IMR-90 (cell line): Measurements from ENCODE around the gene PEAK3. TPM values are rescaled to one million over a fixed set of nuclear protein-coding genes. Genes with fewer than 3 reads are reported as not detected.

Experiments used
- ATAC-seq: fragments of 200-7000 bp; cut with Tn5 transposase; 2 replicates; pipeline ENCODE4 v1.9.1; 2020; ENCODE audit warnings: low read depth, mild to moderate bottlenecking, moderate library complexity
- BruUV-seq: library from RNA; stranded (reverse); fragments of 400-500 nt; replicated peaks from 2 replicates; lab custom pipeline; 2021; lab: Mats Ljungman, UMichigan
- CTCF ChIA-PET: fragments of 300-600 bp; formaldehyde crosslinking; extraction: SDS; loops from one replicate; lab custom pipeline; 2021; ENCODE audit warnings: antibody characterized with exemption; lab: Yijun Ruan, JAX
- POLR2A ChIA-PET: fragments of 300-600 bp; sonication (Branson Sonifier 250); formaldehyde crosslinking; loops from one replicate; lab custom pipeline; 2022; ENCODE audit warnings: antibody characterized with exemption; ENCODE audit not compliant: unreplicated experiment; lab: Charles Lee
- DNase-seq: peaks from one replicate; pipeline ENCODE4 v3.0.0; 2013
- H2AFZ ChIP-seq: replicated peaks from 2 replicates; pipeline ENCODE3; 2013; ENCODE audit warnings: low read length, mild to moderate bottlenecking; ENCODE audit not compliant: poor library complexity
- H2AK5ac ChIP-seq: 2 replicates; pipeline ENCODE4 v1.6.1; 2013; ENCODE audit warnings: low read depth, low read length, inconsistent platforms
- H2AK9ac ChIP-seq: replicated peaks from 2 replicates; pipeline ENCODE3; 2013; ENCODE audit warnings: mild to moderate bottlenecking, low read depth, low read length, moderate library complexity; ENCODE audit not compliant: poor library complexity
- H2BK120ac ChIP-seq: 2 replicates; pipeline ENCODE4 v1.6.1; 2013; ENCODE audit warnings: low read depth, low read length, inconsistent platforms
- H2BK15ac ChIP-seq: 3 replicates; pipeline ENCODE4 v1.6.1; 2013; ENCODE audit warnings: low read depth, low read length, inconsistent platforms
- H2BK20ac ChIP-seq: 2 replicates; pipeline ENCODE4 v1.6.1; 2013; ENCODE audit warnings: low read depth, mild to moderate bottlenecking, inconsistent platforms, low read length, moderate library complexity
- H2BK5ac ChIP-seq: 2 replicates; pipeline ENCODE4 v1.6.1; 2013; ENCODE audit warnings: mild to moderate bottlenecking, low read depth, low read length, inconsistent platforms; ENCODE audit not compliant: poor library complexity, severe bottlenecking
- H3K14ac ChIP-seq: replicated peaks from 2 replicates; pipeline ENCODE4 v1.6.1; 2013; ENCODE audit warnings: low read depth, low read length, inconsistent platforms
- H3K18ac ChIP-seq: 2 replicates; pipeline ENCODE4 v1.6.1; 2013; ENCODE audit warnings: low read depth, low read length, control low read depth
- H3K23ac ChIP-seq: 2 replicates; pipeline ENCODE4 v1.6.1; 2013; ENCODE audit warnings: low read depth, low read length, inconsistent platforms
- H3K27ac ChIP-seq: 2 replicates; pipeline ENCODE4 v1.5.1; 2013; ENCODE audit warnings: mild to moderate bottlenecking, control low read depth, low read length; ENCODE audit not compliant: insufficient read depth
- H3K27me3 ChIP-seq: 2 replicates; pipeline ENCODE4 v1.6.1; 2013; ENCODE audit warnings: low read length; ENCODE audit not compliant: control insufficient read depth, insufficient read depth
- H3K36me3 ChIP-seq: 2 replicates; pipeline ENCODE4 v1.6.1; 2013; ENCODE audit warnings: low read length, mixed read lengths; ENCODE audit not compliant: control insufficient read depth, insufficient read depth
- H3K4ac ChIP-seq: 2 replicates; pipeline ENCODE4 v1.6.1; 2013; ENCODE audit warnings: low read depth, low read length, inconsistent platforms
- H3K4me1 ChIP-seq: 2 replicates; pipeline ENCODE4 v1.6.1; 2013; ENCODE audit warnings: low read length, mixed read lengths; ENCODE audit not compliant: control insufficient read depth, insufficient read depth
- H3K4me2 ChIP-seq: 2 replicates; pipeline ENCODE4 v1.6.1; 2013; ENCODE audit warnings: low read depth, mild to moderate bottlenecking, control low read depth, low read length, moderate library complexity
- H3K4me3 ChIP-seq: 2 replicates; pipeline ENCODE4 v1.5.1; 2013; ENCODE audit warnings: low read depth, mild to moderate bottlenecking, control low read depth, low read length, moderate library complexity; ENCODE audit not compliant: insufficient read depth
- H3K56ac ChIP-seq: 2 replicates; pipeline ENCODE4 v1.6.1; 2013; ENCODE audit warnings: low read length, inconsistent platforms; ENCODE audit not compliant: insufficient read depth; ENCODE audit errors: extremely low read depth
- H3K79me1 ChIP-seq, 2 experiments: 2 replicates each; pipeline ENCODE4 v1.6.1; 2013; ENCODE audit warnings: low read length in 2 of 2, inconsistent platforms in 1 of 2, low read depth in 1 of 2
- H3K9ac ChIP-seq: 2 replicates; pipeline ENCODE4 v1.6.1; 2013; ENCODE audit warnings: low read depth, low read length, control low read depth
- H3K9me1 ChIP-seq: 2 replicates; pipeline ENCODE4 v1.6.1; 2013; ENCODE audit warnings: low read length, inconsistent platforms; ENCODE audit not compliant: insufficient read depth
- H3K9me3 ChIP-seq: 2 replicates; pipeline ENCODE4 v1.6.1; 2013; ENCODE audit warnings: low read length; ENCODE audit not compliant: control insufficient read depth, insufficient read depth
- H4K20me1 ChIP-seq: 2 replicates; pipeline ENCODE4 v1.6.1; 2013; ENCODE audit warnings: low read length, inconsistent platforms; ENCODE audit not compliant: insufficient read depth
- H4K5ac ChIP-seq: 2 replicates; pipeline ENCODE4 v1.6.1; 2013; ENCODE audit warnings: mild to moderate bottlenecking, low read depth, low read length, control low read depth
- H4K8ac ChIP-seq, 2 experiments: 2 replicates each; pipeline ENCODE4 v1.6.1; 2013; ENCODE audit warnings: low read depth in 2 of 2, low read length in 2 of 2, control low read depth in 1 of 2, inconsistent platforms in 1 of 2
- H4K91ac ChIP-seq: 2 replicates; pipeline ENCODE4 v1.6.1; 2013; ENCODE audit warnings: low read depth, low read length, inconsistent platforms; ENCODE audit not compliant: insufficient read depth
- BHLHE40 ChIP-seq: fragments of 150-350 bp; IDR thresholded peaks from 2 replicates; pipeline ENCODE4 v1.6.1; 2016; ENCODE audit warnings: mild to moderate bottlenecking, low read depth, low read length
- CEBPB ChIP-seq: IDR thresholded peaks from 2 replicates; pipeline ENCODE4 v1.6.1; 2012; ENCODE audit warnings: low read depth, low read length, improper control_type of control experiment
- CHD1 ChIP-seq: IDR thresholded peaks from 2 replicates; pipeline ENCODE4 v1.6.1; 2012; ENCODE audit warnings: low read depth, low read length, improper control_type of control experiment
- MAFK ChIP-seq: IDR thresholded peaks from 2 replicates; pipeline ENCODE4 v1.6.1; 2012; ENCODE audit warnings: low read depth, low read length, improper control_type of control experiment
- NFE2L2 ChIP-seq: fragments of 150-350 bp; IDR thresholded peaks from 2 replicates; pipeline ENCODE4 v1.6.1; 2016; ENCODE audit warnings: low read depth, mild to moderate bottlenecking, low read length
- RCOR1 ChIP-seq: IDR thresholded peaks from 2 replicates; pipeline ENCODE4 v1.6.1; 2012; ENCODE audit warnings: mild to moderate bottlenecking, low read length, improper control_type of control experiment; ENCODE audit not compliant: insufficient replicate concordance
- RFX5 ChIP-seq: IDR thresholded peaks from 2 replicates; pipeline ENCODE4 v1.8.0; 2012; ENCODE audit warnings: low read depth, mild to moderate bottlenecking, low read length, moderate library complexity
- SMC3 ChIP-seq: fragments of 150-350 bp; IDR thresholded peaks from 2 replicates; pipeline ENCODE4 v1.6.1; 2016; ENCODE audit warnings: low read depth, mild to moderate bottlenecking, antibody characterized with exemption, low read length, moderate library complexity
- WGBS, 2 experiments: methylation state at CpG; one replicate each; pipeline versions ENCODE4 v1.1.5 to v1.1.7; 2013; ENCODE audit warnings: missing lambda C conversion rate in 2 of 2; ENCODE audit not compliant: insufficient read length in 1 of 2; ENCODE audit errors: extremely low coverage in 2 of 2; 5-methylcytosine and 5-hydroxymethylcytosine counted together
- dilution Hi-C: fragments of 300-500 bp; cut with HindIII; formaldehyde crosslinking; loops from one replicate; pipeline ENCODE4 v1.14.3; 2018; ENCODE audit warnings: low sequenced_read_pairs; ENCODE audit not compliant: unreplicated experiment
- in situ Hi-C: fragments of 300-500 bp; cut with MboI; formaldehyde crosslinking; loops from 3 replicates; pipeline ENCODE4 v1.14.3; 2019; ENCODE audit warnings: low sequenced_read_pairs, inconsistent platforms, mixed read lengths
- intact Hi-C: fragments of 100-400 bp; cut with micrococcal nuclease; formaldehyde crosslinking; loops from 2 replicates; pipeline ENCODE4 v1.10.0; 2022
- polyA plus RNA-seq, 3 experiments: library from polyadenylated mRNA; depleted of rRNA; stranded (reverse); fragments of >200 nt; gene quantifications; 2 replicates each; pipeline ENCODE4 v1.2.3, GENCODE V29; 2012; ENCODE audit warnings: low replicate concordance in 1 of 3
- total RNA-seq: library from RNA; depleted of rRNA; stranded (reverse); fragments of >200 nt; gene quantifications from 2 replicates; pipeline ENCODE4 v1.2.3, GENCODE V29; 2012
- TF ChIP-seq, protein P1 (sequence below): conservative IDR thresholded peaks from 2 replicates; pipeline ENCODE4 v1.5.1; 2012; ENCODE audit warnings: mild to moderate bottlenecking, low read depth, low read length, improper control_type of control experiment
- TF ChIP-seq, protein P2 (sequence below): fragments of 150-350 bp; IDR thresholded peaks from 2 replicates; pipeline ENCODE4 v1.6.1; 2016; ENCODE audit warnings: low read depth, mild to moderate bottlenecking, low read length, moderate library complexity, borderline replicate concordance
- TF ChIP-seq, protein P3 (sequence below): fragments of 150-350 bp; IDR thresholded peaks from 2 replicates; pipeline ENCODE4 v1.6.1; 2017; ENCODE audit warnings: mild to moderate bottlenecking, antibody characterized with exemption, low read length, low read depth

Gene PEAK3
- total and polyA plus RNA-seq, 2 of the 4 experiments (the other 2 are of a cell fraction): under 0.01 to 0.09 TPM

DNA sequence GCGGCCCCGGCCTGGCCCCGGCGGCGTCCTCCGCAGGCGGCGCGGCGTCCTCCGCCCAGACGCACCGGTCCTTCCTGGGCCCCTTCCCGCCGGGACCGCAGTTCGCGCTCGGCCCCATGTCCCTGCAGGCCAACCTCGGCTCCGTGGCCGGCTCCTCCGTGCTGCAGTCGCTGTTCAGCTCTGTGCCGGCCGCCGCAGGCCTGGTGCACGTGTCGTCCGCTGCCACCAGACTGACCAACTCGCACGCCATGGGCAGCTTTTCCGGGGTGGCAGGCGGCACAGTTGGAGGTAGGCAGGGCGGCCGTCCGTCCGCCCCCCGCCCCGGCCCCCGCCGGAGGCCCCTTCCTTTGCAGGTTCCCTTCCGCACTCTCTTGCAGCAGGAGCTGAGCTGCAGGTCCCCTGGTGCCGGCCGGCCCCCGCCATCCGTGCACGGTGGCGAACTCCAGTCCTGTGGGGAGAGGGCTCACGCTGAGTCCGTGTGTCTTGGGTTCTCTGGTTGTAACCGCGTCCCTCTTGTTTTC, 55.1 kb downstream of the PEAK3 start:
- Histone ChIP-seq H3K27ac (no peak overlapping the region), H4K20me1 (peaks cover 23% of the 10 kb centered on the region), H3K4ac (no peak overlapping the region), H3K36me3 (peaks cover 77% of the 10 kb centered on the region), H3K18ac (no peak overlapping the region), H3K9me3 (no peaks in the 10 kb centered on the region), H3K56ac (no peak overlapping the region), H4K5ac (no peak overlapping the region), H3K79me1 (peaks cover 9 to 24% of the 10 kb centered on the region in 2 experiments; a peak in 3 of 4 replicates), H3K4me1 (no peaks in the 10 kb centered on the region), H2AK5ac (no peak overlapping the region), H4K91ac (no peak overlapping the region), H2BK15ac (no peak overlapping the region), H3K9ac (no peak overlapping the region), H2AK9ac (no peak overlapping the region), H3K23ac (no peak overlapping the region), H3K4me2 (no peak overlapping the region), H3K4me3 (no peak overlapping the region), H4K8ac (no peak overlapping the region), H3K27me3 (no peaks in the 10 kb centered on the region), H3K9me1 (no peaks in the 10 kb centered on the region), H2BK20ac (no peak overlapping the region), H2BK5ac (no peak overlapping the region), H2AFZ (no peak overlapping the region), H2BK120ac (no peak overlapping the region), H3K14ac (no peak overlapping the region)
- POLR2A ChIA-PET: no interaction called here
- DNase-seq: no peak
- dilution Hi-C loops: no loop called here
- in situ Hi-C loops: no loop called here
- ATAC-seq: no peak
- intact Hi-C loops: no loop called here
- CTCF ChIA-PET: no interaction called here
- WGBS, 2 experiments: 98% methylated on average over 46 of the region's 53 CpGs; no CpG with 5 or more reads in 1 of the 2 experiments
- BruUV-seq: no TSS peak
- no peak for TF ChIP-seq RFX5
- no peak for TF ChIP-seq RCOR1
- no peak for TF ChIP-seq BHLHE40
- TF ChIP-seq, protein P1, sequence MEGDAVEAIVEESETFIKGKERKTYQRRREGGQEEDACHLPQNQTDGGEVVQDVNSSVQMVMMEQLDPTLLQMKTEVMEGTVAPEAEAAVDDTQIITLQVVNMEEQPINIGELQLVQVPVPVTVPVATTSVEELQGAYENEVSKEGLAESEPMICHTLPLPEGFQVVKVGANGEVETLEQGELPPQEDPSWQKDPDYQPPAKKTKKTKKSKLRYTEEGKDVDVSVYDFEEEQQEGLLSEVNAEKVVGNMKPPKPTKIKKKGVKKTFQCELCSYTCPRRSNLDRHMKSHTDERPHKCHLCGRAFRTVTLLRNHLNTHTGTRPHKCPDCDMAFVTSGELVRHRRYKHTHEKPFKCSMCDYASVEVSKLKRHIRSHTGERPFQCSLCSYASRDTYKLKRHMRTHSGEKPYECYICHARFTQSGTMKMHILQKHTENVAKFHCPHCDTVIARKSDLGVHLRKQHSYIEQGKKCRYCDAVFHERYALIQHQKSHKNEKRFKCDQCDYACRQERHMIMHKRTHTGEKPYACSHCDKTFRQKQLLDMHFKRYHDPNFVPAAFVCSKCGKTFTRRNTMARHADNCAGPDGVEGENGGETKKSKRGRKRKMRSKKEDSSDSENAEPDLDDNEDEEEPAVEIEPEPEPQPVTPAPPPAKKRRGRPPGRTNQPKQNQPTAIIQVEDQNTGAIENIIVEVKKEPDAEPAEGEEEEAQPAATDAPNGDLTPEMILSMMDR: no peak
- TF ChIP-seq CEBPB: no peak
- TF ChIP-seq SMC3: no peak
- no peak for TF ChIP-seq CHD1
- TF ChIP-seq, protein P2, sequence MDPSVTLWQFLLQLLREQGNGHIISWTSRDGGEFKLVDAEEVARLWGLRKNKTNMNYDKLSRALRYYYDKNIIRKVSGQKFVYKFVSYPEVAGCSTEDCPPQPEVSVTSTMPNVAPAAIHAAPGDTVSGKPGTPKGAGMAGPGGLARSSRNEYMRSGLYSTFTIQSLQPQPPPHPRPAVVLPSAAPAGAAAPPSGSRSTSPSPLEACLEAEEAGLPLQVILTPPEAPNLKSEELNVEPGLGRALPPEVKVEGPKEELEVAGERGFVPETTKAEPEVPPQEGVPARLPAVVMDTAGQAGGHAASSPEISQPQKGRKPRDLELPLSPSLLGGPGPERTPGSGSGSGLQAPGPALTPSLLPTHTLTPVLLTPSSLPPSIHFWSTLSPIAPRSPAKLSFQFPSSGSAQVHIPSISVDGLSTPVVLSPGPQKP: no peak
- TF ChIP-seq, protein P3, sequence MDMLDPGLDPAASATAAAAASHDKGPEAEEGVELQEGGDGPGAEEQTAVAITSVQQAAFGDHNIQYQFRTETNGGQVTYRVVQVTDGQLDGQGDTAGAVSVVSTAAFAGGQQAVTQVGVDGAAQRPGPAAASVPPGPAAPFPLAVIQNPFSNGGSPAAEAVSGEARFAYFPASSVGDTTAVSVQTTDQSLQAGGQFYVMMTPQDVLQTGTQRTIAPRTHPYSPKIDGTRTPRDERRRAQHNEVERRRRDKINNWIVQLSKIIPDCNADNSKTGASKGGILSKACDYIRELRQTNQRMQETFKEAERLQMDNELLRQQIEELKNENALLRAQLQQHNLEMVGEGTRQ: no peak
- TF ChIP-seq MAFK: no peak
- no peak for TF ChIP-seq NFE2L2
